Measurements from ENCODE around the gene CRIP1. TPM values are rescaled to one million over a fixed set of nuclear protein-coding genes. Genes with fewer than 3 reads are reported as not detected.

The CRIP1 gene, protein sequence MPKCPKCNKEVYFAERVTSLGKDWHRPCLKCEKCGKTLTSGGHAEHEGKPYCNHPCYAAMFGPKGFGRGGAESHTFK
- 0.48 TPM in 1 of 2 replicates, not detected in the other for total RNA-seq

DNA sequence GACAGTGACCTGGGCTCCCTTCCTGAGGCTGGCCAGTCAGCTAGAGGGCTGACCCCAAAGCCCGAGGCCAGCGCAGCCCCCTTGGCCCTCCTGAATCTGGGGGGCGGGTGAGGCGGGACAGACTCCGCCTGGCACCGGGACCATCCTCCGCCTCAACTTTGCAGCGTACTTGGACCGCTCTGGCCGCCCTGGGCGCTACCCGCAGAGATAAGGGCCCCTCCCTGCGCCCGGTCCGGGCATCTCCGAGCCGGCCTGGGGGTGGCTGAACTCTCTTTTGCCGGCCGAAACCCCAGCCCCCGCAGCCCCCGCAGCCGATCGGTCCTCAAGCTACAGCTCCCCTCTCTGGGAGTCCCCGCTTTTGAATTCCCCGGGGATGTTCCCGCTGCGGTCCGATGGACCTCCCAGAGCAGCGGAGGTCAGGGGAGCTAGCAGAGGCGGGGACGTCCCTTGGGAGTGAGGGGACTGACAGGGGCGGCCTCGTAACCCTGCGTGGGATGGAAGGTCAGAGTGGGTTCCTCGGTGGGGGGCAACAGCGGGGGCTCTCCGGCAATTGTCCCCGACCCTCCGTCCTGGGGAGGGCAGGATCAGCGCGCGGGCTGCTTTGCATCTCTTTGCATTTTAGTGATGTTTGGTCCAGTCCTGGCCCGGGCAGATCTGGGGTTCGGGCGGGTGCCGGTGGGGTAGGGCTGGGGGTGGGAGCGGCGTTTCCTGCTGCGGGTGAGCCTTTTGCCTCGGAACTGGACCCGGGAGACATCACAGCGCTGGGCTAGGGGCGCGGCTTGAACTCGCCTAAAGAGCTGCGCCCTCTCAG, at the start of gene CRIP1:
Gene CRIP1 (plus strand): TSS at position 724 of the 811 bp plus-strand sequence. CDS start 374 bp downstream, outside the sequence.

DNA sequence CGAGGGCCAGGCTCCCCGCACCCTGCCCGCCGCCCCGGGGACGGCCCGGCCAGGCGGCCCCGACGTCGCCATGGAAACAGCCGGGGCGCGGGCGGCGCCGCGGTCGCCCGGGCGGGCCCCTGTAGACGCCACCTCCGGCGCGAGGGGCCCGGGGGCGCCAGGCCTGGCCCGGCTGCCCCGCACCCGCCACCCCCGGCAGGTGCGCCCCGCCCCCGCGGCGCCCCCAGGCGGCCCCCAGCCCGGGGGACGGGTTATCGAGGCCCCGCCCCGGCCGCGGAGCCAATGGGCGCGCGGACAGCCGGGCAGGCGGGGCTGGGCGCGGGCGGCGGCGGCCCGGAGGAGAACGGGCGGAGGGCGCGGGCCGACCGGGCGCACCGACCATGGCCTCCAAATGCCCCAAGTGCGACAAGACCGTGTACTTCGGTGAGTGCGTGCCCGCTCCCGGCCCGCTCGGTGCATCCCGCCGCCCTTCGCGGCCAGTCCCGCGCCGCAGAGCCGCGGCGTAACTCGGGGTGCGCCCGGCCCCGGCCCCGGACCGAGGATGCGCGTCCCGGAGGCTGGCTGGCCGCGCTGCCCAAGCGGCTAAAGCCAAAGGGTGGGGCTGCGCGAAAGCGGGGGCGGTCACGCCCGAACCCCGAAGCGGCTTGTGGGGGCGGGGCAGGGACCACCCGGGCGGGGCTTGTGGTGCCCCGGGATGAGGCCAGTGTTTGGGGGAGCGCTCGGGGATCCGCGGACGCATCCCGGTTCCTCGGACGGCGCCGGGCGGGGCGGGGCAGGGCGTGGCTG, 12.0 kb upstream of the CRIP1 start, which contains the start of gene CRIP2:
Gene CRIP2 (plus strand): TSS at position 339 of the 786 bp plus-strand sequence. CDS start 42 bp downstream, at position 381.

GRCh38 chr14:105490572-105491365, 4.1 kb downstream of the CRIP1 start, which contains the start of gene TEDC1:
Gene TEDC1 (plus strand): TSS chr14:105491246. CDS start chr14:105491376, 130 bp downstream.

DNA sequence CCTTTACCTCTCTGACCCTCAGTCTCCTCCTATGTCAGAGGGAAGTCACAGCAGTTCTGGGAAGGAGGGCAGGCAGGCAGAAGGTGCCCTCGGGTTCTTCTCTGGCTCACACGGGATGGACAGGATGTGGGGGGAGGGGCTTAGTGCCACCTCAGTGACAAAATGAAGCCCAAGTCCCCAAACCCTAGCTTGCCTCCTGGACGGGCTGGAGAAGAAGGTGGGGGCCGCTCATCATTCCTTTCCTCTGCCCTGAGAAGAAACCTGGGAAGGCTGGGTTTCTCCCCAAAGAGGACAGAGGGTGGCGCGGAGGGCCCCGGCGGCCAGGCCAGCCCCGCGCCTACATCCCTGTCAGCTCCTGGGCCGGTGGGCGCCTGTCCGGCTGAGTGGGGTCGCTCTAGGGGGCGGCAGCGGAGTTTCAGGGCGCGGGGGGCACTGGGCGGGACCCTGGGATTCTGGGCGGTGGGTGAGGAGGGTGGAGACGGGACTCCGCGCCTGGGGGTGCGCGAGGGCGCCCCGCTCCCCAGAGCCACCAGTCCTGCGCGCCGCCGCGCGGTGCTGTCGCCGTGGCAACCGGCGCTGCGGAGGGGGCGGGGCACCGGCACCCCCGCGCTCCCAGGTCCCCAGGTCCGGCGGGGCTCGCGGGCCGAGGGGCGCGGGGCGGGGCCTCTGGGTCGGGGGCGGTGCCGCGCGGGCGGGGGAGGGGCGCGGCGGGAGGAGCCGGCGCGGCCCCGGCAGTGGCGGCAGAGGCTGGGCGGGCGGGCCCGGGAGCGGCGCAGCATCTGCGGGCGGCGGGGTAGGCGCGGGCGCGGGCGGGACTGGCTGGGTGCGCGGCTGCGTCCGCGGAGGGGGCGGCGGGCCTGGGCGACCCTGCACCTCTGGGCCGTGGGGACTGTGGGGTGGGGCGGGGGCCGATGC, 39.4 kb downstream of the CRIP1 start, which contains the start of gene TMEM121:
Gene TMEM121 (plus strand): TSS at position 723 of the 915 bp plus-strand sequence. CDS start 2,252 bp downstream, outside the sequence.

Other genes starting within 250 kb of the CRIP1 start
- gene BTBD6, start 238.4 kb upstream of the CRIP1 start, total RNA-seq: 65.8 and 71.0 TPM in 2 replicates
- 22.9 and 27.5 TPM in 2 replicates for gene BRF1, start 185.9 kb upstream of the CRIP1 start, total RNA-seq
- 42.0 and 56.1 TPM in 2 replicates for gene PACS2, start 172.1 kb upstream of the CRIP1 start, total RNA-seq
- gene TEX22, start 88.3 kb upstream of the CRIP1 start, total RNA-seq: under 0.01 and 0.21 TPM in 2 replicates
- 32.5 and 33.2 TPM in 2 replicates for gene MTA1, start 67.1 kb upstream of the CRIP1 start, total RNA-seq
- 34.3 and 64.8 TPM in 2 replicates for gene CRIP2, start 12.1 kb upstream of the CRIP1 start, total RNA-seq
- 2.3 and 5.1 TPM in 2 replicates for gene TEDC1, start 4.4 kb downstream of the CRIP1 start, total RNA-seq
- 2.4 and 3.4 TPM in 2 replicates for gene TMEM121, start 39.7 kb downstream of the CRIP1 start, total RNA-seq